GM13977 (cell line): ENCODE measurements around the gene DAPP1.

Experiments
- DNase-seq: peaks from one replicate; pipeline ENCODE4 v3.0.0; 2012; ENCODE audit warnings: low spot score
- CTCF ChIP-seq: IDR thresholded peaks from 2 replicates; pipeline ENCODE4 v1.5.1; 2012; ENCODE audit warnings: mild to moderate bottlenecking, control low read depth; ENCODE audit not compliant: insufficient read depth; ENCODE audit errors: extremely low read depth, missing control alignments
- in situ Hi-C: fragments of 300-500 bp; cut with MboI; formaldehyde crosslinking; loops from one replicate; pipeline ENCODE4 v1.12.0; 2022; ENCODE audit warnings: low sequenced_read_pairs, low pct_unique_long_range_greater_than_20kb, mixed read lengths, inconsistent platforms; ENCODE audit not compliant: unreplicated experiment

DAPP1 gene

GRCh38 chr4:99821918-99822503 is 5.4 kb downstream of the DAPP1 start:
- no peak for TF ChIP-seq CTCF
- in situ Hi-C loops, result no loop called here
- DNase-seq, result no peak

GRCh38 chr4:99822734-99823133 is 6.1 kb downstream of the DAPP1 start:
- in situ Hi-C loops, result no loop called here
- TF ChIP-seq CTCF, result no peak

GRCh38 chr4:99824070-99824599 is 7.5 kb downstream of the DAPP1 start:
- no peak for TF ChIP-seq CTCF
- in situ Hi-C loops, result no loop called here
- no peak for DNase-seq

More at GRCh38 chr4:99822734-99823133, 6.1 kb downstream of the DAPP1 start:
- no peak for DNase-seq

- DNase-seq, result no peak
- TF ChIP-seq CTCF, result no peak
- in situ Hi-C loops, result no loop called here
Measured at GRCh38 chr4:99825272-99825671, 8.6 kb downstream of the DAPP1 start.

GRCh38 chr4:99826016-99826415 is 9.4 kb downstream of the DAPP1 start:
- no peak for TF ChIP-seq CTCF
- in situ Hi-C loops, result no loop called here
- DNase-seq, result no peak

- in situ Hi-C loops, result no loop called here
- no peak for TF ChIP-seq CTCF
- no peak for DNase-seq
Measured at GRCh38 chr4:99827454-99827853, 10.8 kb downstream of the DAPP1 start.

- DNase-seq, result no peak
- in situ Hi-C loops, result no loop called here
- TF ChIP-seq CTCF, result no peak
Measured at GRCh38 chr4:99827857-99828256, 11.2 kb downstream of the DAPP1 start.
